Fibroblast of lung (primary cell): ENCODE measurements around the gene GLG1. TPM values are rescaled to one million over a fixed set of nuclear protein-coding genes. Genes with fewer than 3 reads are reported as not detected.

Experiments
- DNase-seq, 2 donors: peaks; one replicate each; pipeline versions ENCODE4 v3.0.0 to v3.0.0-alpha.2; 2010; ENCODE audit warnings: low read depth in 2 of 2
- H2AFZ ChIP-seq: 2 replicates; pipeline ENCODE4 v1.5.1; 2012; ENCODE audit warnings: low read length, control low read depth, inconsistent platforms
- H3K27ac ChIP-seq: 2 replicates; pipeline ENCODE4 v1.5.1; 2011; ENCODE audit warnings: low read length, control low read depth; ENCODE audit not compliant: insufficient read depth
- H3K27me3 ChIP-seq: 2 replicates; pipeline ENCODE4 v1.5.1; 2011; ENCODE audit warnings: mild to moderate bottlenecking, low read length; ENCODE audit not compliant: control insufficient read depth, insufficient read depth
- H3K36me3 ChIP-seq: 2 replicates; pipeline ENCODE4 v1.5.1; 2011; ENCODE audit warnings: low read length; ENCODE audit not compliant: control insufficient read depth, insufficient read depth
- H3K4me1 ChIP-seq: 2 replicates; pipeline ENCODE4 v1.5.1; 2011; ENCODE audit warnings: low read length; ENCODE audit not compliant: control insufficient read depth, insufficient read depth; ENCODE audit errors: extremely low read depth
- H3K4me2 ChIP-seq: 2 replicates; pipeline ENCODE4 v1.5.1; 2011; ENCODE audit warnings: low read length, control low read depth; ENCODE audit not compliant: insufficient read depth; ENCODE audit errors: extremely low read depth
- H3K4me3 ChIP-seq, 4 experiments: fragments of 200-600 bp in 1 of 4; sonication (generic) in 1 of 4; replicated peaks in 1 of 4; 2 replicates each; pipeline ENCODE4 v1.5.1; 2011 to 2016; ENCODE audit warnings: low read length in 4 of 4, low read depth in 3 of 4, mild to moderate bottlenecking in 3 of 4, control low read depth in 2 of 4, inconsistent platforms in 1 of 4, mixed read lengths in 1 of 4; ENCODE audit not compliant: insufficient read depth in 1 of 4; ENCODE audit errors: control extremely low read depth in 1 of 4
- H3K79me2 ChIP-seq: 2 replicates; pipeline ENCODE4 v1.5.1; 2012; ENCODE audit warnings: mild to moderate bottlenecking, low read length, inconsistent platforms; ENCODE audit not compliant: control insufficient read depth, insufficient read depth
- H3K9ac ChIP-seq: 2 replicates; pipeline ENCODE4 v1.5.1; 2011; ENCODE audit warnings: mild to moderate bottlenecking, low read length, control low read depth; ENCODE audit not compliant: insufficient read depth
- H3K9me3 ChIP-seq: 2 replicates; pipeline ENCODE4 v1.5.1; 2012; ENCODE audit warnings: low read depth, low read length; ENCODE audit not compliant: control insufficient read depth, insufficient read depth
- H4K20me1 ChIP-seq: 2 replicates; pipeline ENCODE4 v1.5.1; 2011; ENCODE audit warnings: low read length; ENCODE audit not compliant: control insufficient read depth, insufficient read depth; ENCODE audit errors: extremely low read depth
- EZH2 ChIP-seq: IDR thresholded peaks from 2 replicates; pipeline ENCODE4 v1.5.1; 2012; ENCODE audit warnings: low read length, control low read depth, mild to moderate bottlenecking; ENCODE audit errors: missing control alignments
- polyA plus RNA-seq, 2 donors: library from polyadenylated mRNA; depleted of rRNA in 1 of 2; stranded (reverse) in 1 of 2; unstranded in 1 of 2; fragments of >200 nt; gene quantifications; 2 replicates each; pipeline ENCODE4 v1.2.1, GENCODE V29; 2011 to 2012; ENCODE audit warnings: missing spikeins in 1 of 2
- total RNA-seq: library from RNA; depleted of rRNA; stranded (reverse); fragments of >200 nt; gene quantifications from 2 replicates; pipeline ENCODE4 v1.2.1, GENCODE V29; 2014
- TF ChIP-seq, protein P1 (sequence below), 2 donors: IDR thresholded peaks in 1 of 2; conservative IDR thresholded peaks in 1 of 2; 1 replicate in 1 of 2; 2 replicates in 1 of 2; pipeline ENCODE4 v1.5.1; 2011 to 2012; ENCODE audit warnings: low read length in 2 of 2, control low read depth in 1 of 2, inconsistent platforms in 1 of 2, low read depth in 1 of 2, mild to moderate bottlenecking in 1 of 2

Gene GLG1
- total and polyA plus RNA-seq, 2 donors (not counting 1 experiment from before 2014, with no cell fraction given), result 138 to 150 TPM

DNA sequence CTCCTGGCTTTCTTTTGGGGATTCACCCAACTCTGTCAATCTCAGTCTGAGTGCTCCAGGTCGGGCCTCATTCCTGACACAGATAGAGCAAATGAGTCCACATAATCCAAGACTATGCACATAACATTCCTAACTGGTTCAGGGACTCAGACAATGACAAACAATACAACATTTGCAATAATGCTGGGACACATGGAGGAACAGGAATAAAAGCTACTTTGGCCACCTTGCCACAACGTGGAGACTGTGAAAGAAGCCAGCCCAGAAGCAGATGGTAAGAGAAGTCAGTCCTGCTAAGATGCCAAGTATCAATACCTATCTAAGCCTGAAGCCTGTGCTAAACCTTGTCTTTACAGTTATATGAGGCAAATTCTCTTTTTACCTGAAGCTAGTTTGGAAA is 39.0 kb downstream of the GLG1 start:
- TF ChIP-seq, protein P1, sequence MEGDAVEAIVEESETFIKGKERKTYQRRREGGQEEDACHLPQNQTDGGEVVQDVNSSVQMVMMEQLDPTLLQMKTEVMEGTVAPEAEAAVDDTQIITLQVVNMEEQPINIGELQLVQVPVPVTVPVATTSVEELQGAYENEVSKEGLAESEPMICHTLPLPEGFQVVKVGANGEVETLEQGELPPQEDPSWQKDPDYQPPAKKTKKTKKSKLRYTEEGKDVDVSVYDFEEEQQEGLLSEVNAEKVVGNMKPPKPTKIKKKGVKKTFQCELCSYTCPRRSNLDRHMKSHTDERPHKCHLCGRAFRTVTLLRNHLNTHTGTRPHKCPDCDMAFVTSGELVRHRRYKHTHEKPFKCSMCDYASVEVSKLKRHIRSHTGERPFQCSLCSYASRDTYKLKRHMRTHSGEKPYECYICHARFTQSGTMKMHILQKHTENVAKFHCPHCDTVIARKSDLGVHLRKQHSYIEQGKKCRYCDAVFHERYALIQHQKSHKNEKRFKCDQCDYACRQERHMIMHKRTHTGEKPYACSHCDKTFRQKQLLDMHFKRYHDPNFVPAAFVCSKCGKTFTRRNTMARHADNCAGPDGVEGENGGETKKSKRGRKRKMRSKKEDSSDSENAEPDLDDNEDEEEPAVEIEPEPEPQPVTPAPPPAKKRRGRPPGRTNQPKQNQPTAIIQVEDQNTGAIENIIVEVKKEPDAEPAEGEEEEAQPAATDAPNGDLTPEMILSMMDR (conservative IDR thresholded peaks at IDR 0.05 in 1 of 2, IDR thresholded peaks at IDR 0.05 in 1 of 2; ENCODE audit: low read depth in 1 of 2, low read length in 2 of 2), result no peak
- TF ChIP-seq EZH2, result no peak
- no peak overlapping the region for H3K9ac ChIP-seq
- no peaks in the 10 kb centered on the region for H3K4me1 ChIP-seq
- H3K79me2 ChIP-seq, result peaks cover 42% of the 10 kb centered on the region
- no peak for DNase-seq
- no peaks in the 10 kb centered on the region for H4K20me1 ChIP-seq
- H3K4me2 ChIP-seq, result no peak overlapping the region
- no peaks in the 10 kb centered on the region for H3K9me3 ChIP-seq
- no peaks in the 10 kb centered on the region for H3K27me3 ChIP-seq
- no peak overlapping the region for H2AFZ ChIP-seq
- no peaks in the 10 kb centered on the region for H3K36me3 ChIP-seq
- H3K27ac ChIP-seq, result no peak overlapping the region
- H3K4me3 ChIP-seq, result no peak overlapping the region

DNA sequence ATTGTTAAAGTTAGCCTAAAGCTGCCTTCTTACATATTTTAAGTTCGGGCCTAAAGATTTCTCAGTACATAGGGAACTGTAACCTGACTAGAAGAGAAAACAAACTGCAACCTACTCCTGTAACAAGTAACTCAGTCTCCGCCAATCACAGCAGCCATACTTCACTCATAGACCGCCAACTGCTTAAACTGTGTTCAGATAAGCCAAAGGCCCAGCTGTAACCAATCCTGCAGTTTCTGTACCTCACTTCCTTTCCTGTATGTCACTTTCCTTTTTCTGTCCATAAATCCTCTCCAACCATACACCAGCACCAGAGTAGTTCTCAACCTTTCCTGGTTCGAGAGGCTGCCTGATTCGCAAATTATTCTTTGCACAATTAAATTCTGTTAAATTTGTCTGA is 41.5 kb downstream of the GLG1 start:
- H3K4me2 ChIP-seq, result no peak overlapping the region
- no peak overlapping the region for H3K4me3 ChIP-seq
- no peaks in the 10 kb centered on the region for H3K36me3 ChIP-seq
- no peaks in the 10 kb centered on the region for H3K9me3 ChIP-seq
- no peak for DNase-seq
- H3K79me2 ChIP-seq, result peaks cover 36% of the 10 kb centered on the region
- H3K4me1 ChIP-seq, result no peaks in the 10 kb centered on the region
- H3K27ac ChIP-seq, result no peak overlapping the region
- TF ChIP-seq EZH2, result no peak
- TF ChIP-seq, protein P1 (conservative IDR thresholded peaks at IDR 0.05 in 1 of 2, IDR thresholded peaks at IDR 0.05 in 1 of 2; ENCODE audit: low read depth in 1 of 2, low read length in 2 of 2), result no peak
- no peaks in the 10 kb centered on the region for H3K27me3 ChIP-seq
- H4K20me1 ChIP-seq, result no peaks in the 10 kb centered on the region
- no peak overlapping the region for H2AFZ ChIP-seq
- H3K9ac ChIP-seq, result no peak overlapping the region

DNA sequence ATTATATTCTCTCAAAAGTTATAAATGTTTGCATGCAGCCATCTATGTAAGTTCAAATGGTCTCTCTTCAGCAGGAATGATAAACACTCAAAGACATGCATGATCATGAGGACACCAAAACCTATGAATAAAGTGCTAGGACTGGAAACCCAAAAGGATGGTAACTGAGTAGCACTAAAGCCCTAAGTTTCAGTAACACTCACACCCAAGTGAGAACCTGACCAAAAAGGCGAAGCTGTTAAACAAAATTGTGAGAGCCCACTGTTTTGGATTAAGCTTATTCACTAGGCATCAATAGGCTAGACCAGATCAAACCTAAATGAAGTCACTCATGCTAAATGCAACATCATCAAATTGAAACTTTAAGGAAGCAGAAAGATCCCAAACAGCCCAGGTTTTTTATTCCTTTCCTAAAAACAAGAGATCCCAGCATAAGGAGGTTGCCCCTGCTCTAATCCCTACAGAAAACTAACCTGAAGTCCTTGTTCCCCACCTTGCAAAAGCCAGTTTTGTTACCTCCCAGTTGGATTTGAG is 42.4 kb downstream of the GLG1 start:
- no peaks in the 10 kb centered on the region for H4K20me1 ChIP-seq
- peaks cover 35% of the 10 kb centered on the region for H3K79me2 ChIP-seq
- H3K27ac ChIP-seq, result no peak overlapping the region
- H3K9me3 ChIP-seq, result no peaks in the 10 kb centered on the region
- H3K27me3 ChIP-seq, result no peaks in the 10 kb centered on the region
- H3K4me1 ChIP-seq, result no peaks in the 10 kb centered on the region
- no peak overlapping the region for H3K9ac ChIP-seq
- DNase-seq, result no peak
- no peak overlapping the region for H3K4me2 ChIP-seq
- H3K4me3 ChIP-seq, result no peak overlapping the region
- TF ChIP-seq, protein P1 (conservative IDR thresholded peaks at IDR 0.05 in 1 of 2, IDR thresholded peaks at IDR 0.05 in 1 of 2; ENCODE audit: low read depth in 1 of 2, low read length in 2 of 2), result no peak
- H3K36me3 ChIP-seq, result no peaks in the 10 kb centered on the region
- no peak overlapping the region for H2AFZ ChIP-seq
